ENCODE results near the gene CCDC71L. TPM values are rescaled to one million over a fixed set of nuclear protein-coding genes. Genes with fewer than 3 reads are reported as not detected.

The CCDC71L gene
- total RNA-seq, 1 experiment from 2014 or later, result 4.2 TPM

DNA sequence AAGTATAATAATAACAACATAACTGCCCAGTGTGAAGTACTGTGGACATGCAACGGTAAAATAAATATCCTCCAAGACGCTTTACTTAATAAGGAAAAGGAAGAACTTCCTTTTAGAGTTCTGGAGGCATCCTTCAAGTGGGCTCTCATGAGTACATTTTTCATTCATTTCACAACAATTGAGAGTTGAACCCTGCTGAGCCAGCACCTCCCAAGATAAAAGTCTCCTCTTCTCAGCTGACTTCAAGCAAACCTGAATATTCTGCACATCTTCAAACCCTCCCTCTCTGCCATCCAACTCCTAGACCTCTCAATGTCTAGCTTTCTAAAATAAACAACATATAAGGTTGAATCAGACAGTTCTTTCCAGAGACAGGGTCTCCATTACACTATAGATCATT, 7.5 kb downstream of the CCDC71L start:
- ChIA-PET CTCF (no interaction called here), POLR2A (no interaction called here)
- H3K36me3 ChIP-seq (ENCODE audit: control insufficient read depth, insufficient read depth, low read length), result no peaks in the 10 kb centered on the region
- TF ChIP-seq CTCF (IDR thresholded peaks at IDR 0.05; ENCODE audit: insufficient read depth in 1 of 2, low read depth in 1 of 2, low read length in 1 of 2, severe bottlenecking in 1 of 2, unreplicated experiment in 1 of 2), result no peak
- Mint-ChIP-seq H3K4me1 (ENCODE audit: low read depth, unreplicated experiment) (no peaks in the 10 kb centered on the region), H3K27ac (ENCODE audit: unreplicated experiment) (no peak overlapping the region), H3K27me3 (ENCODE audit: insufficient read depth, unreplicated experiment) (peaks cover 7% of the 10 kb centered on the region), H3K9me3 (ENCODE audit: unreplicated experiment) (no peaks in the 10 kb centered on the region), H3K36me3 (ENCODE audit: insufficient read depth, unreplicated experiment) (no peaks in the 10 kb centered on the region), H3K4me3 (ENCODE audit: unreplicated experiment) (no peak overlapping the region)
- no peaks in the 10 kb centered on the region for H3K27me3 ChIP-seq (replicated peaks; ENCODE audit: control insufficient read depth, insufficient read depth, low read length)
- BruUV-seq (replicated peaks), result no TSS peak
- no peak for DNase-seq
- intact Hi-C loops (cut with micrococcal nuclease; ENCODE audit: unreplicated experiment), result no loop called here
- H3K4me1 ChIP-seq, result 0 out of 2 replicates have a peak, but pooled peaks cover 2% of the 10 kb centered on the region
- H3K4me3 ChIP-seq (ENCODE audit: low read depth, low read length), result no peak overlapping the region
- no peaks in the 10 kb centered on the region for H3K9me3 ChIP-seq

- TF ChIP-seq CTCF (IDR thresholded peaks at IDR 0.05; ENCODE audit: insufficient read depth in 1 of 2, low read depth in 1 of 2, low read length in 1 of 2, severe bottlenecking in 1 of 2, unreplicated experiment in 1 of 2), result no peak
- intact Hi-C loops (cut with micrococcal nuclease; ENCODE audit: unreplicated experiment), result no loop called here
- H3K36me3 ChIP-seq (ENCODE audit: control insufficient read depth, insufficient read depth, low read length), result no peaks in the 10 kb centered on the region
- POLR2A ChIA-PET, result no interaction called here
- Mint-ChIP-seq H3K36me3 (ENCODE audit: insufficient read depth, unreplicated experiment) (no peaks in the 10 kb centered on the region), H3K4me1 (ENCODE audit: low read depth, unreplicated experiment) (no peaks in the 10 kb centered on the region), H3K9me3 (ENCODE audit: unreplicated experiment) (no peaks in the 10 kb centered on the region), H3K4me3 (ENCODE audit: unreplicated experiment) (no peak overlapping the region), H3K27ac (ENCODE audit: unreplicated experiment) (no peak overlapping the region), H3K27me3 (ENCODE audit: insufficient read depth, unreplicated experiment) (peaks cover 7% of the 10 kb centered on the region)
- no peaks in the 10 kb centered on the region for H3K27me3 ChIP-seq (replicated peaks; ENCODE audit: control insufficient read depth, insufficient read depth, low read length)
- H3K9me3 ChIP-seq, result no peaks in the 10 kb centered on the region
- H3K4me1 ChIP-seq, result no peaks in the 10 kb centered on the region
- no peak overlapping the region for H3K4me3 ChIP-seq (ENCODE audit: low read depth, low read length)
- DNase-seq, result no peak
- CTCF ChIA-PET, result no interaction called here
- no TSS peak for BruUV-seq (replicated peaks)
Observed at GRCh38 chr7:106652909-106653308, 8.0 kb downstream of the CCDC71L start.

DNA sequence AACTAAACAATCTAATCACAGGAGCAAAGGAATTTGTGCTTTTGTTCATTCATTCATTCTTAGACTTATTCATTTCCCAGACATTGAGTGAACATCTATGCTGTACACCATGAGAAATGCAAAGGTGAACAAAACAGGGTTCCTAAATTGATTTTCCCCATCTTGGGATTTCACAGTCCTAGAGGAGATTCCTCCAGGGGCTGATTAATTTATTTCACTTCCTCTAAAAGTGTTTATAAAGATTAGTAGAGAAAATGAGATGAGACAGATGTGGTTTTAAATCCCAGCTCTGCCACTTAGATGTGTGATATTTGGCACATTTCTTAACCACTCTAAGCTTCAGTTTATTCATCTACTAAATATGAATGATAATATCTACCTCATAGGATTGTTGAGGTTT, 8.9 kb downstream of the CCDC71L start:
- Mint-ChIP-seq H3K27me3 (ENCODE audit: insufficient read depth, unreplicated experiment) (peaks cover 9% of the 10 kb centered on the region), H3K36me3 (ENCODE audit: insufficient read depth, unreplicated experiment) (no peaks in the 10 kb centered on the region), H3K4me3 (ENCODE audit: unreplicated experiment) (no peak overlapping the region), H3K4me1 (ENCODE audit: low read depth, unreplicated experiment) (no peaks in the 10 kb centered on the region), H3K9me3 (ENCODE audit: unreplicated experiment) (no peaks in the 10 kb centered on the region), H3K27ac (ENCODE audit: unreplicated experiment) (no peak overlapping the region)
- POLR2A ChIA-PET, result no interaction called here
- intact Hi-C loops (cut with micrococcal nuclease; ENCODE audit: unreplicated experiment), result no loop called here
- no peak for DNase-seq
- CTCF ChIA-PET, result no interaction called here
- no peak overlapping the region for H3K4me3 ChIP-seq (ENCODE audit: low read depth, low read length)
- TF ChIP-seq CTCF (IDR thresholded peaks at IDR 0.05; ENCODE audit: insufficient read depth in 1 of 2, low read depth in 1 of 2, low read length in 1 of 2, severe bottlenecking in 1 of 2, unreplicated experiment in 1 of 2), result no peak
- no peaks in the 10 kb centered on the region for H3K36me3 ChIP-seq (ENCODE audit: control insufficient read depth, insufficient read depth, low read length)
- H3K4me1 ChIP-seq, result no peaks in the 10 kb centered on the region
- H3K9me3 ChIP-seq, result no peaks in the 10 kb centered on the region
- H3K27me3 ChIP-seq (replicated peaks; ENCODE audit: control insufficient read depth, insufficient read depth, low read length), result no peaks in the 10 kb centered on the region
- BruUV-seq (replicated peaks), result no TSS peak
